Gastrocnemius medialis (tissue), 4 donors: ENCODE results near the gene ZMYND11.

ENCODE experiments used
- POLR2A ChIP-seq, 2 donors: fragments of 450-650 bp; IDR thresholded peaks; one replicate each; pipeline ENCODE4 v1.6.1; 2017; ENCODE audit warnings: antibody characterized with exemption in 2 of 2, mild to moderate bottlenecking in 2 of 2, moderate library complexity in 2 of 2
- TF ChIP-seq, protein P1 (sequence below), 5 experiments: fragments of 450-650 bp in 3 of 5; fragments of 200-600 bp in 2 of 5; sonication (generic) in 2 of 5; IDR thresholded peaks in 4 of 5; conservative IDR thresholded peaks in 1 of 5; 1 replicate in 4 of 5; 2 replicates in 1 of 5; pipeline ENCODE4 v1.5.1; 2016 to 2019; ENCODE audit warnings: antibody characterized with exemption in 5 of 5, mild to moderate bottlenecking in 3 of 5, moderate library complexity in 3 of 5

- TF ChIP-seq, protein P1, sequence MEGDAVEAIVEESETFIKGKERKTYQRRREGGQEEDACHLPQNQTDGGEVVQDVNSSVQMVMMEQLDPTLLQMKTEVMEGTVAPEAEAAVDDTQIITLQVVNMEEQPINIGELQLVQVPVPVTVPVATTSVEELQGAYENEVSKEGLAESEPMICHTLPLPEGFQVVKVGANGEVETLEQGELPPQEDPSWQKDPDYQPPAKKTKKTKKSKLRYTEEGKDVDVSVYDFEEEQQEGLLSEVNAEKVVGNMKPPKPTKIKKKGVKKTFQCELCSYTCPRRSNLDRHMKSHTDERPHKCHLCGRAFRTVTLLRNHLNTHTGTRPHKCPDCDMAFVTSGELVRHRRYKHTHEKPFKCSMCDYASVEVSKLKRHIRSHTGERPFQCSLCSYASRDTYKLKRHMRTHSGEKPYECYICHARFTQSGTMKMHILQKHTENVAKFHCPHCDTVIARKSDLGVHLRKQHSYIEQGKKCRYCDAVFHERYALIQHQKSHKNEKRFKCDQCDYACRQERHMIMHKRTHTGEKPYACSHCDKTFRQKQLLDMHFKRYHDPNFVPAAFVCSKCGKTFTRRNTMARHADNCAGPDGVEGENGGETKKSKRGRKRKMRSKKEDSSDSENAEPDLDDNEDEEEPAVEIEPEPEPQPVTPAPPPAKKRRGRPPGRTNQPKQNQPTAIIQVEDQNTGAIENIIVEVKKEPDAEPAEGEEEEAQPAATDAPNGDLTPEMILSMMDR (IDR thresholded peaks at IDR 0.05 in 4 of 5, conservative IDR thresholded peaks at IDR 0.05 in 1 of 5) = no peak
- no peak for TF ChIP-seq POLR2A (IDR thresholded peaks at IDR 0.05)
Observed at GRCh38 chr10:178723-179122, 43.5 kb downstream of the ZMYND11 start.
